Effector memory CD8-positive, alpha-beta T cell (primary cell): ENCODE measurements around the gene FIBCD1.
A peak's percentile ranks its signal among the peaks of the same experiment; 100 is the strongest.
"Not testable (repeated sequence)": the region's sequence is repeated elsewhere in the genome, so short reads cannot be mapped to it uniquely, and the experiment has no call there.

Source experiments
- ATAC-seq: fragments of 150-1000 bp; cut with Tn5 transposase; replicated peaks from 2 replicates; pipeline ENCODE4 v1.10.0; 2021; ENCODE audit warnings: mild to moderate bottlenecking, moderate library complexity
- DNase-seq, 3 experiments: peaks; one replicate each; pipeline ENCODE4 v3.0.0; 2021
- H3K27ac Mint-ChIP-seq, 2 donors: one replicate each; pipeline ENCODE4 v1.8.0; 2022; ENCODE audit warnings: mild to moderate bottlenecking in 2 of 2, mixed read lengths in 2 of 2, moderate library complexity in 2 of 2
- H3K27me3 Mint-ChIP-seq, 2 donors: one replicate each; pipeline ENCODE4 v1.8.0; 2022; ENCODE audit warnings: mixed read lengths in 2 of 2
- H3K36me3 Mint-ChIP-seq: one replicate; pipeline ENCODE4 v1.8.0; 2022; ENCODE audit warnings: mild to moderate bottlenecking, moderate library complexity, mixed read lengths; ENCODE audit not compliant: insufficient read depth
- H3K4me1 Mint-ChIP-seq, 2 donors: one replicate each; pipeline ENCODE4 v1.8.0; 2022; ENCODE audit warnings: low read depth in 2 of 2, mixed read lengths in 2 of 2
- H3K4me3 Mint-ChIP-seq, 2 donors: one replicate each; pipeline ENCODE4 v1.8.0; 2022; ENCODE audit warnings: mild to moderate bottlenecking in 2 of 2, mixed read lengths in 2 of 2, moderate library complexity in 2 of 2
- H3K9me3 Mint-ChIP-seq, 2 donors: one replicate each; pipeline ENCODE4 v1.8.0; 2022; ENCODE audit warnings: mixed read lengths in 2 of 2

Gene FIBCD1

DNA sequence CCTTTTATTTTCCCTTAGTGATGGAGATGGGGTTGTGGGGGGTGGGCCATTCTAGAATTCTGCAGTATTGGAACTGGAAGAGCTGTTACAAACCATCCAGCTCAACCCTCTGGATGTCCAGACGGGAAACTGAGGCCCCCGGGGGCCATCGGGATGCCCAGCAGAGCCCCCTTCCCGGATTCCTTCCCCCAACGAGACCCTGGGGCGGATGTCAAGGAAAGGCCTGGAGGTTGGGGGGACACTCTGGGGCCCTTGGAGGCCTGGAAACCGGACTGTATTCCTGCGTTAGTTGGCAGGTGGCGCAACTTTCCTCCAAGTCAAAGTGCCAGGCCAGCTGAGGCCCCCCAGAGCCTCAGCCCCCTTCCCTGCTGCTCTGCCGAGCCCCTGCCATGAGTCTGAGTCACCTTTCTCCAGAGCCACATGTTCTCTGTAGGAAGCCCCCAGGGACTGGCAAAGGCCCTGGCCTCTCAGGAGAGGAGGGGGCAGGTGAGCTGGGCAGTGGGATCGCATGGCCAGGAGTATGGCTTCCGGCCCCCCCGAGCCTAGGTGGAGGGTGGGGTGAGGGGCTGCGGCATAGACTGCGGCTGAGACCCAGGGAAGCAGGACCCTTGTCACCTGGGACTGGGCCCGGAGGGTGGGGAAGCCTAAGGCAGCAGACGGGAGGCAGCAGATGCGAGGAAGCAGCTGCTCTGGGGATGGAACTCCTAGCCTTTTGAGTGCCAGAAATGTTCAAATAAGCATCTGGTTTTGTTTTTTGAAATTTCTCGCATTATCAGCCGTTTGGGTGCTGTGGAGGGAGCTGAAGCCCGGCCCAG, 17.8 kb upstream of the FIBCD1 start:
- peaks cover 2 to 8% of the 10 kb centered on the region in 2 donors for H3K9me3 Mint-ChIP-seq
- ATAC-seq, result no peak
- peaks cover 0 to 3% of the 10 kb centered on the region in 2 donors for H3K4me1 Mint-ChIP-seq
- H3K36me3 Mint-ChIP-seq, result peaks cover 4% of the 10 kb centered on the region
- H3K27me3 Mint-ChIP-seq, result peaks cover 10 to 18% of the 10 kb centered on the region in 2 donors
- no peak for DNase-seq
- H3K4me3 Mint-ChIP-seq, result no peak overlapping the region
- H3K27ac Mint-ChIP-seq, result no peak overlapping the region

DNA sequence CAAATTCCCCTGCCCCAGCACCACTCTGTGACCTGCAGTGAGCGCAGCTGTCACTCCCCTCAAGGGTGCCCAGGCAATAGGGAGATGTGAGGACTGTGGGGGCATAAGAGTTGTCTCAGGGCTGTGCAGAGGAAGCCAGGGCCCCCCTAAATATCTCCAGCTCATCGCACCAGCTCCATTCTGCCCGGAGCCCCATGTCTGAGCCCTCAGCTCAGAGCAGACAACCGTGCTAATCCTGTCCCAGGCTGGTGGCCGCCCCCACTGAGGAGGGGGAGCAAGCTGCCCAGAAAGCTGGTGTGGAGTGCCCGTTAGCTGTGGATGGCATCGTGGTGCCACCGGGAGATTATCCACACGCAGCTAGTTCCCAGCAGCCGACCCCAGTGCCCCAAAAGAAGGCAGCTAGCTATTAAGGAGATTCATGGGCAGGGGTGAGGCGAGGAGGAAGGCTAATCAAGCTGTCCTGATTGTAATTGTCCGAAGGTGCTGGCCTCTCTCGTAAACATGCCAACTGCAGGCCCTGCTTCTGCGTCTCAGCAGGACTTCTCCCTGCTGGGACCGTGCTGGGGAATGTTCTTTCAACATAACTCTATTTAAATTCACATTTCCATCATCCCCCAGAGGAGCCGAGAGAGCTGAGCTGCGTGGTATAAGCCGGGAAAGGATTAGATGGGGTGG, 17.0 kb upstream of the FIBCD1 start:
- DNase-seq, result no peak
- Mint-ChIP-seq H3K36me3 (peaks cover 4% of the 10 kb centered on the region), H3K27ac (no peak overlapping the region), H3K4me1 (peaks cover 0 to 3% of the 10 kb centered on the region in 2 donors), H3K27me3 (peaks cover 4 to 14% of the 10 kb centered on the region in 2 donors), H3K9me3 (peaks cover 2 to 8% of the 10 kb centered on the region in 2 donors), H3K4me3 (no peak overlapping the region)
- ATAC-seq, result no peak

DNA sequence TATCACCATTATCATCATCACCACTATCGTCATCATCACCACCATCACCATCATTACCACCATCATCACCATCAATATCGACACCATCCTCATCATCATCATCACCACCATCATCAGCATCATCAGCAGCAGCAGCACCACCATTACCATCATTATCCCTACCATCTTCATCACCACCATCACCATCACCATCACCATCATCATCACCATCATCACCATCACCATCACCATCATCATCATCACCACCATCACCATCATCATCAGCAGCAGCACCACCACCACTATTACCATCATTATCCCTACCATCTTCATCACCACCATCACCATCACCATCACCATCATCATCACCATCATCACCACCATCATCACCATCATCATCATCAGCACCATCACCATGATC, 15.9 kb upstream of the FIBCD1 start:
- ATAC-seq, H3K9me3 Mint-ChIP-seq: not testable (repeated sequence)

DNA sequence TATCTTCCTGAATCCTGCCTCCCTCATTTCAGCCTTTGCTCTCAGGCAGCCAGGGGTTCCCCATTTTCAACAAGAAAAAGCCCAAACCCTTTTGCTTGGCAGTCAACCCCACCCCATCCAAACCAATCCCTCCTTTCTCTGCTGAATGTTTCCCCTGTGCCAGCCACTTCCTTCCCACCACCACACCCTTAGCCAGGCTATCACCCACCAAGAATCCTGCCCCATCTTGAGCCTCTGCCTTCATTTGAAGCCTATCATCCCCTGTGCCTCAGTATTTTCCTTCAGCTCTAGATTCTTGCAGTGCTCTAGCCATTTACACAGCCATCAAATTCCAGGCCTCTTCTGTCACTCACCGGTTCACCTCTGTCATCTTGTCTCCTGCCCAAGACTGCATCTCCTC, 15.3 kb upstream of the FIBCD1 start:
- peaks cover 4% of the 10 kb centered on the region for H3K36me3 Mint-ChIP-seq
- H3K9me3 Mint-ChIP-seq, result peaks cover 4 to 9% of the 10 kb centered on the region in 2 donors
- peaks cover 15 to 25% of the 10 kb centered on the region in 2 donors for H3K27me3 Mint-ChIP-seq
- H3K4me1 Mint-ChIP-seq, result peaks cover 0 to 3% of the 10 kb centered on the region in 2 donors
- H3K4me3 Mint-ChIP-seq, result no peak overlapping the region
- DNase-seq (no peak), ATAC-seq (no peak)
- no peak overlapping the region for H3K27ac Mint-ChIP-seq

More for the DNA sequence above, 15.9 kb upstream of the FIBCD1 start:
- not testable (repeated sequence) for DNase-seq, H3K4me1 Mint-ChIP-seq, H3K4me3 Mint-ChIP-seq, H3K36me3 Mint-ChIP-seq, H3K27ac Mint-ChIP-seq
- peaks cover 9 to 19% of the 10 kb centered on the region in 2 donors for H3K27me3 Mint-ChIP-seq

DNA sequence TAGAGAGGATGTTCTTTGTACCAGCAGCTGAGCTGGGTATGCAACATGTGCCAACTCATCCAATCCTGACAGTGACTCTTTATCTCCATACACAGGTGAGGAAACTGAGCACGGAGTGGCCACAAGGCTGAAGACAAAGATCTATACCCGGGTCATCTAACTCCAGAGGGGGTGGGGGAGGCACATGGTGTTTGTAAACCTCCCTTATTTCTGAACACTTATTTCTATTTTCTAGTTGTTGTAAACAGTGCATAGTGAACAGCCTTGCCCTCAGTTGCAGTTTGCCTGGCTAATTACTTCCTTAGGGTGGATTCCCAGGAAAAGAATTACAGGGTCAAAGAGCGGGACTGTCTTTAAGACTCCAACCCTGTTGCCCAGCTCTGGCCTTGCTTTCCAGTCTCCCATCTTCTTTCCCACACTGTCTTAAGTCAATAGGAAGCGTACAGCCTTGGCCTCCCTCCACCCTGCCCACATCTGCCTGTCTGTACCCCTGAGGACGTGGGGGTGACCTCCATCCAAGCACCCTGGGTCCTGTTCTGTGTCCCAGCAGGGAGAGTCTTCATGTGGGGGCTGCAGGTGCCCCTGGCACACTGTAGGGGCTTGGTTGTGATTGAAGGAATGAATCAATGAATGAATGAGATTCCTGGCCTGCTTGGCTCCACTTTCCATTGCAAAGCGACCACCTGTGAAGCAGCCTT, 13.2 kb upstream of the FIBCD1 start:
- Mint-ChIP-seq H3K4me1 (peaks cover 0 to 1% of the 10 kb centered on the region in 2 donors), H3K36me3 (no peaks in the 10 kb centered on the region), H3K9me3 (peaks cover 3 to 7% of the 10 kb centered on the region in 2 donors), H3K27ac (no peak overlapping the region), H3K4me3 (no peak overlapping the region), H3K27me3 (peaks cover 36 to 46% of the 10 kb centered on the region in 2 donors)
- DNase-seq, result no peak
- no peak for ATAC-seq

DNA sequence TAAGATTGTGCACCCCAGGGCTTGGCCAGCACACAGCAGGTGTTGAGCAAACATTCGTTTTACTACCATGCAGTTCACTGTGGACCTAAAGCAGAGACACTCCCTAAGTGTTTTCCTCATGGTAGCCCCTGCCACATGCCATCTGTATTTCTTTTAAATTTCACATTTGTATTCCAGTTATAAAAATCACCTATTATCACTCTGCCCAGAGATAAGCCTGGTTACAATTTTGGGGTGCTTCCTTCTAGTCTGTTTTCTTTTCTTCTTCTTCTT, 10.9 kb upstream of the FIBCD1 start:
- H3K4me3 Mint-ChIP-seq, result no peak overlapping the region
- DNase-seq, result no peak
- H3K4me1 Mint-ChIP-seq, result peaks cover 0 to 1% of the 10 kb centered on the region in 2 donors
- peaks cover 51 to 68% of the 10 kb centered on the region in 2 donors for H3K27me3 Mint-ChIP-seq
- peak overlapping the region in 1 of 2 donors; percentile 33 for H3K27ac Mint-ChIP-seq
- no peak for ATAC-seq
- peaks cover 3 to 7% of the 10 kb centered on the region in 2 donors for H3K9me3 Mint-ChIP-seq
- H3K36me3 Mint-ChIP-seq, result no peaks in the 10 kb centered on the region

DNA sequence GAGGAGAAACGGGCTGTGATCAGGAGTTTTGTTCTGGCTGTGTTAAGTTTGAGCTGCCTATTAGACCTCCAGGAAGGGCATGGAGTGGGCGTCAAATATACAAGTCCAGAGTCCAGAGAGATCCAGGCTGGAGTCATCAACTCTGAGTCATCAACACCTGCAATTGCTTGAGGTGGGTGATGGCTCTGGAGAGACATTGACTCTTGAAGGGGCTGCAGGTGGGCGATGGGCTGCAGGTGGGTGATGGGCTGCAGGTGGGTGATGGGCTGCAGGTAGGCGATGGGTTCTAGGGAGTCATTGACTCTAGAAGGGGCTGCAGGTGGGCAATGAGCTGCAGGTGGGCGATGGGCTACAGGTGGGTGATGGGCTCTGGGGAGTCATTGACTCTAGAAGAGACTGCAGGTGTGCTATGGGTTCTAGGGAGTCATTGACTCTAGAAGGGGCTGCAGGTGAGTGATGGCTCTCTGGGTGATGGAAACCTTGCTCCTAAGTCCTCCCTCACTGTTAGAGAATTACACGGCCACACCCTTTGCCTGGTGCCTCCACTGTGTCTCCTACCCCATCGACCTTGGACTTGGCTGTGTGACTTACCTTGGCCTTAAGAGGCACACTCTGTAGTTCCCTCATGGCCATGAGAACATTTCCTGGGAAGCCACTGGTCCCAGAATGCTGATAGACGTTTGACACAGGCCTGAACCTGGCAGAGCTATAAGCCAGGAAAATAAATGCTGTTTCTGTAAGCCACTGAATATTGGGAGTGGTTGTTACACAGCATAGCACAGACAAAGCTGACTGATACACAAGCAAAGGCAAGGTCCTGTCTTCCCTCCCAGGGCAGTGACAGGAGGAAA, 10.4 kb upstream of the FIBCD1 start:
- Mint-ChIP-seq H3K36me3 (no peaks in the 10 kb centered on the region), H3K9me3 (peaks cover 3 to 7% of the 10 kb centered on the region in 2 donors), H3K27me3 (peaks cover 51 to 73% of the 10 kb centered on the region in 2 donors), H3K4me1 (peaks cover 0 to 1% of the 10 kb centered on the region in 2 donors), H3K27ac (no peak overlapping the region), H3K4me3 (no peak overlapping the region)
- ATAC-seq, result no peak
- no peak for DNase-seq

DNA sequence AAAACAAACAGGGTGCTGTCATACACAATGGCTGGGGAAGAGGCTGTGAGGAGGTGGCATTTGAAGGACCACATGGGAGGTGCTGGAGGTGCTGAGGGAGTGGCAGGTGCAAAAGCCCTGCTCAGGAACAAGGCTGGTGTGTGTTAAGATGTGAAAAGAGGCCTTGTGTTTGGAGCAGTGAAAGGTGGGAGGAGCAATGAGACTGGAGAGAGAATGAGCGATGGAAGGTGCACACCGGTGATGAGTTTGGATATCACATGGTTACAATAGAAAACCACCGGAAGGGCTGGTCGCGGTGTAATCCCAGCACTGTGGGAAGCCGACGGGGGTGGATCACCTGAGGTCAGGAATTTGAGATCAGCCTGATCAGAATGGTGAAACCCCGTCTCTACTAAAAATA, 9.2 kb upstream of the FIBCD1 start:
- peaks cover 59 to 85% of the 10 kb centered on the region in 2 donors for H3K27me3 Mint-ChIP-seq
- ATAC-seq, result no peak
- H3K36me3 Mint-ChIP-seq, result no peaks in the 10 kb centered on the region
- H3K27ac Mint-ChIP-seq, result no peak overlapping the region
- no peak overlapping the region for H3K4me3 Mint-ChIP-seq
- peaks cover 3 to 7% of the 10 kb centered on the region in 2 donors for H3K9me3 Mint-ChIP-seq
- DNase-seq, result no peak
- H3K4me1 Mint-ChIP-seq, result peaks cover 0 to 1% of the 10 kb centered on the region in 2 donors

DNA sequence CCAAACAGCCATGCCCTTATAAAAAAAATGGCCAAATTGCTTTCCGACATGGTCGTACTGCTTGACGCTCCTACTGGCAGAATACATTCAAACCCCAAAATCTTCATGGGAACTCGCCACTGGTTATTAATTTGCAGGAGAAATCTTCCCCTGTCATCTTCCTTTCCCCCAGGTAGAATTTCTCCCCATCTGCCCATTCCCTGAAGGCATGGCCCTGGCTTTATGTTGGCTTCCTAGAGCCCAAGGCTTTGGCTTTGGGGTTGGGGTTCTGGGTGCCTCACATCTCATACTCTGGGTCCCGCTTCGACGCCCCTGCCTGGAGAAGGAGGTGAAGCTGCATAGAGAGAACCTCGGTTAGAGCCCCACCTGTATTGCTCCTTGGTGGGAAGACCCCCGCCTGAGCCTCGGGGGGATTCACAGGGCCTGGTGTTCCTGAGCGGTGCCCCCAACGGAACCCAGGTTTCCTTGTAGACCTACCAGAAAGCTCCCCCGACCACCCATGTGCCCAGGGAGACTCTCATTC, 8.6 kb upstream of the FIBCD1 start:
- H3K4me3 Mint-ChIP-seq, result no peak overlapping the region
- peaks cover 59 to 88% of the 10 kb centered on the region in 2 donors for H3K27me3 Mint-ChIP-seq
- ATAC-seq (no peak), DNase-seq (no peak)
- H3K9me3 Mint-ChIP-seq, result peaks cover 3 to 7% of the 10 kb centered on the region in 2 donors
- H3K4me1 Mint-ChIP-seq, result peaks cover 0 to 1% of the 10 kb centered on the region in 2 donors
- no peaks in the 10 kb centered on the region for H3K36me3 Mint-ChIP-seq
- H3K27ac Mint-ChIP-seq, result no peak overlapping the region

DNA sequence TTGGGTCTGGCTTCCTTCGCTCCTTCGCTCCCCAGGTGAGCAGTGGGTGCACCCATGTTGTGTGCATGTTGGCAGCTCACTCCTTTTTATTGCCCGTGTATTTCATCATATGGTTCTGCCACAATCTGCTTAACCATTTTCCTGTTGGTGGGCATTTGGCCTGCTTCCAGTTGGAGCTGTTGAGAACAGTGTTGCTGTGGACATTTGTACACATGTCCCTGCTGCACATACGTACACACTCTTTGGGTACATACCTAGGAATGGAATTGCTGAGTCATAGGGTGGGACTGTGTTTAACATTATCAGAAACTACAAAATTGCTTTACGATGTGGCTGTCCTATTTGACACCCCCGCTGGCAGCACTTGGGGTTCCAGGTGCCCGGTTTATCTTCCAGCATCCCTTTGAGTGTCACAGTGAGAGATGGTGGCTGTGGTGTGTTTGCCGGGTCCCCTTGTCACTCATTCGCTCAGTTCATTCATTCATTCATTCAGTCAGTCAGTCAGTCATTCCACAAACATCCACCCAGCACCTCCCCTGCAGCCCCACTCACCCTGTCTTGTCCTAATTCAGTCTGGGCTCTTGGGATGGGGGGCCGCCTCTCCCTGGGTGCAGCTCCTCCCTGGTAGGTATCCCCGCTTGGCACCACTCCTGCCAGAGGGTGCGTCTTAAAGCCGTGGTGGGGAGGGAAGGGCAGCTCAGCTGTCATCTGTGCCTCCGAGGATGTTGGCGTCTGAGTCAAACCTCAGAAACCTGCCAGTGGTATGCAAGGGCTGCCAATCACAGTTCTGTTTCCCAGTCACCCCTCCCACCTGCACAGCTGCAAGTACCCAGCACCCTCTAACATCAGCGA, 7.9 kb upstream of the FIBCD1 start:
- H3K4me3 Mint-ChIP-seq, result no peak overlapping the region
- no peaks in the 10 kb centered on the region for H3K36me3 Mint-ChIP-seq
- H3K9me3 Mint-ChIP-seq, result peaks cover 3 to 7% of the 10 kb centered on the region in 2 donors
- no peak overlapping the region for H3K27ac Mint-ChIP-seq
- H3K4me1 Mint-ChIP-seq, result peaks cover 0 to 1% of the 10 kb centered on the region in 2 donors
- DNase-seq (no peak), ATAC-seq (no peak)
- H3K27me3 Mint-ChIP-seq, result peaks cover 59 to 88% of the 10 kb centered on the region in 2 donors

DNA sequence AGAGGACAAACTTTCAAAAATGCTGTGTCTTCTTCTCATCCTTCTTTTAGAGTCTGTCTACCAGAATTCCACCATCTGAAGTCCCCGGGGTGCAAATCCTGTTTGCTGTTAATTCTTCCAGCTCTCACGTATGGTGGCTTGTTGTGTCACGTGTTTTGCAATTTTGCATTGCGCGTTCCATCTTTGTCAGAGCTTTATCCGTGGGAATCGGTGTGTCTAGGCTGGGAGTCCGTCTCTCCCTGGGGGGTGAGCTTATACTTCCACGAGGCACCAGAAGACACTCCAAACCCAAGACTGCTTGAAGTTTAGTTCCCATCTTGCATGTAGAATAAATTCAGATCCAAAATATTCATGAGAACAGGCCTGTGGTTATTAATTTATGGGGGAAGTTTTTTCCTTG, 6.1 kb upstream of the FIBCD1 start:
- Mint-ChIP-seq H3K9me3 (peaks cover 2 to 7% of the 10 kb centered on the region in 2 donors), H3K4me1 (peaks cover 9 to 12% of the 10 kb centered on the region in 2 donors), H3K27me3 (peaks cover 74 to 94% of the 10 kb centered on the region in 2 donors), H3K4me3 (no peak overlapping the region), H3K36me3 (no peaks in the 10 kb centered on the region), H3K27ac (no peak overlapping the region)
- DNase-seq (no peak), ATAC-seq (no peak)

DNA sequence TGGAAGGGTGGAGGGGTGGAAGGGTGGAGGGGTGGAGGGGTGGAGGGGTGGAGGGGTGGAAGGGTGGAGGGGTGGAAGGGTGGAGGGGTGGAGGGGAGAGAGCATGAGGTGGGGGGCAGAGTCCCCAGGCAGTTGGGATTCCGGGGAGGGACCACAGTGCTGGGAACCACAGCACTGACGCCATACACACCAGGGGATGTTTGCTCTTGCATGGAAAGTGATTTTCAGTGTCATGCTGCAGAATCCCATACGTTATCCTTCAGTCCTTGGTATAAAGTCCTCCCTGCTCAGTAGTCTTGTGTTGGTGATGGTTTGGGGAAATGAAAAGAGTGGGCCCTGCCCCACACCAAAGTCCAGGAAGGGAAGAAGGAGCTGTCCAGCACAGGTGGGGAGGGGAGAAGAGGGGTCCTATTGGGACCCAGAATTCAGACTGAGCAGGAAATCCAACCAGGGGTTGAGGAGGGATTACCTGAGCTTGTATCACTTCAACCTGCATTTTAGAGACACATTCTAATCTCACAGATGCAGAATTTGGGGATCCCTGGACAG, 5.5 kb upstream of the FIBCD1 start:
- H3K27ac Mint-ChIP-seq, result no peak overlapping the region
- no peak overlapping the region for H3K4me3 Mint-ChIP-seq
- peaks cover 9 to 12% of the 10 kb centered on the region in 2 donors for H3K4me1 Mint-ChIP-seq
- ATAC-seq (no peak), DNase-seq (no peak)
- no peaks in the 10 kb centered on the region for H3K36me3 Mint-ChIP-seq
- H3K9me3 Mint-ChIP-seq, result peaks cover 2 to 7% of the 10 kb centered on the region in 2 donors
- peaks cover 71 to 92% of the 10 kb centered on the region in 2 donors for H3K27me3 Mint-ChIP-seq
